GM13977 (cell line): ENCODE measurements around the gene UBAC1.

ENCODE experiments used
- DNase-seq: peaks from one replicate; pipeline ENCODE4 v3.0.0; 2012; ENCODE audit warnings: low spot score
- CTCF ChIP-seq: IDR thresholded peaks from 2 replicates; pipeline ENCODE4 v1.5.1; 2012; ENCODE audit warnings: mild to moderate bottlenecking, control low read depth; ENCODE audit not compliant: insufficient read depth; ENCODE audit errors: extremely low read depth, missing control alignments
- in situ Hi-C: fragments of 300-500 bp; cut with MboI; formaldehyde crosslinking; loops from one replicate; pipeline ENCODE4 v1.12.0; 2022; ENCODE audit warnings: low sequenced_read_pairs, low pct_unique_long_range_greater_than_20kb, mixed read lengths, inconsistent platforms; ENCODE audit not compliant: unreplicated experiment

The UBAC1 gene

GRCh38 chr9:135886147-135886981, 74.8 kb downstream of the UBAC1 start:
- in situ Hi-C loops = no loop called here
- no peak for DNase-seq
- TF ChIP-seq CTCF = no peak

- in situ Hi-C loops = no loop called here
- TF ChIP-seq CTCF = no peak
- no peak for DNase-seq
Measured at GRCh38 chr9:135885100-135885853, 75.9 kb downstream of the UBAC1 start.

- DNase-seq = no peak
- no peak for TF ChIP-seq CTCF
- in situ Hi-C loops = no loop called here
Measured at GRCh38 chr9:135884328-135885035, 76.7 kb downstream of the UBAC1 start.

- DNase-seq = no peak
- TF ChIP-seq CTCF = no peak
- in situ Hi-C loops = no loop called here
Measured at GRCh38 chr9:135883410-135884089, 77.6 kb downstream of the UBAC1 start.
